GM12873 (cell line): ENCODE measurements around the gene SS18L1.

Experiments used
- TF ChIP-seq, protein P1 (sequence below): IDR thresholded peaks from 2 replicates; pipeline ENCODE4 v1.5.1; 2012; ENCODE audit warnings: low read depth, mild to moderate bottlenecking, moderate library complexity, low read length, control low read depth; ENCODE audit not compliant: insufficient read depth; ENCODE audit errors: missing control alignments

SS18L1 gene

GRCh38 chr20:62142252-62143080 lies 1.1 kb upstream of the SS18L1 start:
- TF ChIP-seq, protein P1, sequence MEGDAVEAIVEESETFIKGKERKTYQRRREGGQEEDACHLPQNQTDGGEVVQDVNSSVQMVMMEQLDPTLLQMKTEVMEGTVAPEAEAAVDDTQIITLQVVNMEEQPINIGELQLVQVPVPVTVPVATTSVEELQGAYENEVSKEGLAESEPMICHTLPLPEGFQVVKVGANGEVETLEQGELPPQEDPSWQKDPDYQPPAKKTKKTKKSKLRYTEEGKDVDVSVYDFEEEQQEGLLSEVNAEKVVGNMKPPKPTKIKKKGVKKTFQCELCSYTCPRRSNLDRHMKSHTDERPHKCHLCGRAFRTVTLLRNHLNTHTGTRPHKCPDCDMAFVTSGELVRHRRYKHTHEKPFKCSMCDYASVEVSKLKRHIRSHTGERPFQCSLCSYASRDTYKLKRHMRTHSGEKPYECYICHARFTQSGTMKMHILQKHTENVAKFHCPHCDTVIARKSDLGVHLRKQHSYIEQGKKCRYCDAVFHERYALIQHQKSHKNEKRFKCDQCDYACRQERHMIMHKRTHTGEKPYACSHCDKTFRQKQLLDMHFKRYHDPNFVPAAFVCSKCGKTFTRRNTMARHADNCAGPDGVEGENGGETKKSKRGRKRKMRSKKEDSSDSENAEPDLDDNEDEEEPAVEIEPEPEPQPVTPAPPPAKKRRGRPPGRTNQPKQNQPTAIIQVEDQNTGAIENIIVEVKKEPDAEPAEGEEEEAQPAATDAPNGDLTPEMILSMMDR, result no peak

GRCh38 chr20:62143957-62144825 lies 622 bp downstream of the SS18L1 start:
- TF ChIP-seq, protein P1, result no peak

- TF ChIP-seq, protein P1, result no peak
These were observed 2.1 kb downstream of the SS18L1 start for GRCh38 chr20:62145688-62146018.

GRCh38 chr20:62146019-62146755 lies 2.6 kb downstream of the SS18L1 start:
- TF ChIP-seq, protein P1, result no peak

DNA sequence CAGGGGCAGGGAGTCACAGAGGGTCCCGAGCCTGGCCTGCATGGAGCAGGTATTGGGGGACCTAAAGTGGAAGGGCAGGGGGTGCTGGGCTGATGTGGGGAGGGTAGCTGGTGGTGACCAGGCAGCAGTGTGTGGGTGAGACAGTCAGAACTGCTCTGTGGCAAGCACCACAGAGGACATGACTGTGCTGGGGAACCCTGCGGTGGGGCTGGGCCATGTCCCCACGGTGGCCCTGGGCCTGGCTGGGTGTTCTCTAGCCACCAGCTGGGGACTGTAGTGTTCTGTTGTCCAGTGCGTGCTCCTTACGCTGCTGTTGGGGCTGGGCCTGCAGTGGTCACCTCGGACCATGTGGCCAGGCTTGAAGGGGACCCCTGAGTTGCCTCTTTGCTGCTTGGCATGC lies 3.6 kb downstream of the SS18L1 start:
- TF ChIP-seq, protein P1, result no peak

DNA sequence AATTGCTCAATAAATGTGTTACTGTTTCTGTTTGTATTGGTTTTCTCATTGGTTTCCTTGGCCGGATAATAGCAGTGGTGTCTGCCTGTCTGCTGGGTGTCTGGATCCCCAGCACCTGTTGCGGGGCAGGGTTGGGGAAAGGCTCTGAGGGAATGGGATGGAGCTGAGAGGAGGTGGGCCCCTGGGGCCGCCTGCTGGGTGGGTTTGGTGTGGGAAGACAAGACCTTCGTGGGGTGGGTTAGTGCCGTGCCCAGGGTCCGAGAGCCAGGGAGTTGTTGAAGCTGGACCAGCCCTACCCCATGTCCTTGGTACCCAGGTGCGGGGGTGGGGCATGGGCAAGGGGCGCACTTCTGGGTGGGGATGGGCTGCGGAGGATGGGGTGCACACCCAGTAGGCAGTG lies 4.0 kb downstream of the SS18L1 start:
- TF ChIP-seq, protein P1, result no peak

- TF ChIP-seq, protein P1, result no peak
These were observed 5.3 kb downstream of the SS18L1 start for GRCh38 chr20:62148908-62149314.
